BJ (cell line): ENCODE measurements around the gene RASSF4. TPM values are rescaled to one million over a fixed set of nuclear protein-coding genes. Genes with fewer than 3 reads are reported as not detected.

Experiments used
- CTCF ChIA-PET: fragments of 350-600 bp; formaldehyde crosslinking; extraction: SDS; loops from one replicate; lab custom pipeline; 2021; ENCODE audit warnings: antibody characterized with exemption, inconsistent platforms; lab: Yijun Ruan, JAX
- POLR2A ChIA-PET: fragments of 300-600 bp; sonication (Branson Sonifier 250); formaldehyde crosslinking; extraction: SDS; loops from one replicate; lab custom pipeline; 2021; ENCODE audit warnings: antibody characterized with exemption; lab: Charles Lee
- DNase-seq: peaks from one replicate; pipeline ENCODE4 v3.0.0-alpha.2; 2011; ENCODE audit warnings: low read depth
- H3K27me3 ChIP-seq: 2 replicates; pipeline ENCODE4 v1.6.0; 2011; ENCODE audit warnings: low read length; ENCODE audit not compliant: control insufficient read depth, insufficient read depth
- H3K36me3 ChIP-seq: 2 replicates; pipeline ENCODE4 v1.5.1; 2011; ENCODE audit warnings: low read length; ENCODE audit not compliant: control insufficient read depth, insufficient read depth
- H3K4me3 ChIP-seq: 2 replicates; pipeline ENCODE4 v1.5.1; 2011; ENCODE audit warnings: low read depth, mild to moderate bottlenecking, control low read depth, low read length
- polyA plus RNA-seq: library from polyadenylated mRNA; depleted of rRNA; stranded (reverse); fragments of >200 nt; gene quantifications from 2 replicates; pipeline ENCODE4 v1.2.3, GENCODE V29; 2011
- TF ChIP-seq, protein P1 (sequence below): IDR thresholded peaks from 2 replicates; pipeline ENCODE4 v1.5.1; 2011; ENCODE audit warnings: low read depth, mild to moderate bottlenecking, control low read depth, inconsistent platforms, low read length, moderate library complexity; ENCODE audit not compliant: insufficient read depth

The RASSF4 gene
- polyA plus RNA-seq, 1 experiment: 3.9 TPM

DNA sequence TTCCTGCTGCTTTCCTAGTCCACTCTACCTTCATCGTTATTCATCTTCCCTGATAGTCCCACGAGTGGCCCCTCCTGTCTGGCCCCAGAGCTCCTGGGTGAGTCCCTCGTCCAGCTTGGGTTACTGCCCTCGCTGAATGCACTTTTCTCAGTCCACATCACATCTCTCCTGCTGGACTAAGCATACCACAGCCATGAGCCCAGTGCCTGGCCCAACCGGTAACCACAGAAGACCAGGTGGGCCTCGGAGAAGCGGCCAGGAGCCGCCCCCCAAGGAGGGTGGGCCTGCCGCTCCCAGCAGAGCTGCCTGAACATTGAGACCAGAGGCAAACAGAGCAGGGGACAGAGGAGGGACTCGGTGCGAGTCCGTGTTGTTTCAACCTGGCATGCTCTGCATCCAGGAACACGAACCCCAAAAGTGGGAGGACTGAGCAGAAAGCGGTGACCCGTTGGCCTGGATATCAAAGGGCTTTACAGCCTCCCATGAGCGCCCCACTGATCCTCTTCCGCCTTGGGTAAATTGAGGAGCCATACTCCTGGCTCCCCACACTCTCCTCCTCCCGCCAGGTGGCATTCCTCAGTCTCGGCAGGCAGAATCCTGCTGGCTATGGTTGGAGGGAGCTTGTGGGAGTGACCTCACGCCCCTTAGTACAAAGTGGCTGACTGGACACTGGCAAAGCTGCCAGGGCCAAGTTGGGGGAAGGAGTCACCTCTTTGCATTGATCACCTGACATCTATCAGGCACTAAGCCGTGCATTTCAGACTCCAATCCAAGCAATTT, 35.2 kb upstream of the RASSF4 start:
- CTCF ChIA-PET: interaction anchor here (0.9 to 1.2 kb wide), 4 partner anchors 8 to 60 kb away, joined by 3 read pairs; no protein-coding TSS in a partner anchor
- DNase-seq: no peak
- H3K36me3 ChIP-seq: no peaks in the 10 kb centered on the region
- POLR2A ChIA-PET: no interaction called here
- peaks cover 11% of the 10 kb centered on the region for H3K27me3 ChIP-seq
- TF ChIP-seq, protein P1, sequence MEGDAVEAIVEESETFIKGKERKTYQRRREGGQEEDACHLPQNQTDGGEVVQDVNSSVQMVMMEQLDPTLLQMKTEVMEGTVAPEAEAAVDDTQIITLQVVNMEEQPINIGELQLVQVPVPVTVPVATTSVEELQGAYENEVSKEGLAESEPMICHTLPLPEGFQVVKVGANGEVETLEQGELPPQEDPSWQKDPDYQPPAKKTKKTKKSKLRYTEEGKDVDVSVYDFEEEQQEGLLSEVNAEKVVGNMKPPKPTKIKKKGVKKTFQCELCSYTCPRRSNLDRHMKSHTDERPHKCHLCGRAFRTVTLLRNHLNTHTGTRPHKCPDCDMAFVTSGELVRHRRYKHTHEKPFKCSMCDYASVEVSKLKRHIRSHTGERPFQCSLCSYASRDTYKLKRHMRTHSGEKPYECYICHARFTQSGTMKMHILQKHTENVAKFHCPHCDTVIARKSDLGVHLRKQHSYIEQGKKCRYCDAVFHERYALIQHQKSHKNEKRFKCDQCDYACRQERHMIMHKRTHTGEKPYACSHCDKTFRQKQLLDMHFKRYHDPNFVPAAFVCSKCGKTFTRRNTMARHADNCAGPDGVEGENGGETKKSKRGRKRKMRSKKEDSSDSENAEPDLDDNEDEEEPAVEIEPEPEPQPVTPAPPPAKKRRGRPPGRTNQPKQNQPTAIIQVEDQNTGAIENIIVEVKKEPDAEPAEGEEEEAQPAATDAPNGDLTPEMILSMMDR: no peak
- H3K4me3 ChIP-seq: no peak overlapping the region

DNA sequence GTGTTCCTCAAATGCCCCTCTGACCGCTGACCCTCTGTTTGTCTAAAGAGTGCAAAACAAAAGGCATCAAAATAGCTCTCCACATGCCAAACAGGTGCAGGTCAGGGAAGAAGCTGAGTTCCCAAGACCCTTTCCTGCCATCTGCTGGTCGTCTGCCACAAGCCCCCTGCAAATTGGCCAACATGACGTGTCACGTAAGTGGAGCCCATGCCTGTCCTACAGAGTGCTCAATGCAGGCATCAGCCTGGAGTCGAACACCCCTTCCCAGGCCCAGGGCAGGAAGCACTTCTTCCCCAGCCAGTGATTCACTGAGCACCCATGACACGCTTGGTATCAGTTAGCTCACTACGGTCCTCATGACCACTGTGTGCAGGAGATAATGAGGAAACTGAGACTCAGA, 34.4 kb upstream of the RASSF4 start:
- Histone ChIP-seq H3K4me3 (no peak overlapping the region), H3K27me3 (peaks cover 11% of the 10 kb centered on the region), H3K36me3 (no peaks in the 10 kb centered on the region)
- no peak for DNase-seq
- CTCF ChIA-PET: interaction anchor here (1.2 kb wide), 1 partner anchor 10 kb away, joined by 3 read pairs; no protein-coding TSS in a partner anchor
- TF ChIP-seq, protein P1: peak; percentile 14; the same call in 1 of the 2 replicates
- POLR2A ChIA-PET: no interaction called here

DNA sequence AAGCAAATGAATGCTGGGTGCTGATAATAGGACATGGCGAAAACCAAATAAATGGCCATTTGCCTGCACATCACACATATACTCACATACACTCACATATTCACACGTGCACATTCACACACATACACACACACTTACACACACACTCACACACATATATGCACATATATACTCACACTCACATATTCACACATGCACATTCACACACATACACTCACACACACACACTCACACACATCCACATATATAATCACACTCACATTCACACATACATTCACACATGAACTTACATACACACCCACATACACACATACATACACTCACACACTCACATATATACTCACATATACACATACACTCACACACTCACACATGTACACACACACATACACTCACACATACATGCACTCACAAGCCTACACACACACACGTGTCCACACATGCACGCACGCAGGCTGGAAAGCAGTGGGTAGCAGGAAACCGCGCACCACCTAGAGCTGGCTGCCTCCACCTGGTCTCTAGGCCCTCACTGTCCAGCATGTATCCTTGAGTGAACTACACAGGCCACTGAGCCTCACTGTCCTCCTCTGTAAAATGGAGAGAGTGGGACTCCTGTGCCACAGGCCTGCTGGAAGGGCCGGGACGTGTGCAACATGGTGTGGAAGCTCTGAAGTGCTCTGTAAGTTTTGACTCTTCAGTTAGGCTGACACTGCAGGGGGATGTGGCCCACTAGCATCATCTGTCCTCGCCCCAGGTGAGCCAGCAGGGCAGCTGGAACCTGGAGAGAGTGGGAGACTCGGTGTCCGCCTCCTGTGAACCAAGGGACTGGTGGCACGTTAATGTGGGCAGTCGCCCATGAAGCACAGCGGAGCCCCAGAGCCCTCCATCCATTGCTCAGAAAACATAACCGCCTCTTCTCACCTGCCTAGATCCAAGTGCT, 33.5 kb upstream of the RASSF4 start:
- TF ChIP-seq, protein P1: no peak
- Histone ChIP-seq H3K4me3 (no peak overlapping the region), H3K27me3 (peaks cover 8% of the 10 kb centered on the region), H3K36me3 (no peaks in the 10 kb centered on the region)
- ChIA-PET POLR2A (no interaction called here), CTCF (interaction anchor here (1.2 kb wide), 1 partner anchor 9 kb away, joined by 3 read pairs; no protein-coding TSS in a partner anchor)
- DNase-seq: no peak

DNA sequence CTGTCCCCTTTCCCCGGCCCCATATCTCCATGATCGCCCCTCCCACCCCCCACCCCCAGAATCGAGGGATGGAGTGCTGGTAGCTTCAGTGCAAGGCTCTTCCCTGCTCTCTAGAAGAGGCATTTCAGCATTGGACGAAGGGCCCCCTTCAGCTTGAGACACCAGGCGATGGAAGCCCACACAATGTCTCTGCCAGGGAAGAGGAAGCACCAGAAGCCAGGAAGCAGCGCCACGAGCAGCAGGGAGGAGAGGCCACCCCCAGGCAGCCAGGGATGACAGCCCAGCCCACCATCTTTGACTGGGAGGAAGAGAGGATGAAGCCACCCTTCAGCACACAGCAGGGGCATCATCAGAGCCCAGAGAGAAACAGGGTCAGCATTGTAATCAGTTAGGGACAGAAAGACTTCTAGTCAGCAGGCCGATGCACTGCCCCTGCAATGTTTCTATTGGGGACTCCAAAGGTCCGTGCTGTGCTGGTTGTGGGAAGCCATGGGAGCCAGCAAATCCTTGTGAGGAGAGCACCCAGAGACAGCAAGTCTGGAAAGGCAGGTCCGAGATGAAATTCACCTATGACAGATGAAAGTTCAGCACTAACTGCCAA, 32.8 kb upstream of the RASSF4 start:
- no peak overlapping the region for H3K4me3 ChIP-seq
- TF ChIP-seq, protein P1: no peak
- no peaks in the 10 kb centered on the region for H3K36me3 ChIP-seq
- no peak for DNase-seq
- POLR2A ChIA-PET: no interaction called here
- CTCF ChIA-PET: interaction anchor here (1.2 kb wide), 1 partner anchor 166 kb away, joined by 3 read pairs; no protein-coding TSS in a partner anchor
- H3K27me3 ChIP-seq: peaks cover 7% of the 10 kb centered on the region
